CD14-positive monocyte (primary cell): ENCODE results near the gene SLIT3. TPM values are rescaled to one million over a fixed set of nuclear protein-coding genes. Genes with fewer than 3 reads are reported as not detected.

Source experiments
- DNase-seq, 3 donors: peaks; one replicate each; pipeline ENCODE4 v3.0.0-alpha.2; 2011 to 2022
- H2AFZ ChIP-seq: 2 replicates; pipeline ENCODE4 v1.6.0; 2012; ENCODE audit warnings: mild to moderate bottlenecking, low read depth, low read length, inconsistent platforms; ENCODE audit not compliant: insufficient read depth, poor library complexity, severe bottlenecking
- H3K27ac ChIP-seq, 2 donors: 1 replicate in 1 of 2; 2 replicates in 1 of 2; pipeline ENCODE4 v1.5.1; 2012 to 2013; ENCODE audit warnings: low read length in 2 of 2, control low read depth in 1 of 2, inconsistent platforms in 1 of 2, low read depth in 1 of 2, mild to moderate bottlenecking in 1 of 2
- H3K27me3 ChIP-seq, 2 donors: one replicate each; pipeline versions ENCODE4 v1.6.0 to v1.6.1; 2011 to 2013; ENCODE audit warnings: low read length in 2 of 2; ENCODE audit not compliant: control insufficient read depth in 2 of 2, insufficient read depth in 2 of 2
- H3K36me3 ChIP-seq, 2 donors: replicated peaks in 1 of 2; 1 replicate in 1 of 2; 2 replicates in 1 of 2; pipeline versions ENCODE4 v1.5.1 to v1.6.1; 2012 to 2013; ENCODE audit warnings: low read length in 2 of 2, control low read depth in 1 of 2, inconsistent platforms in 1 of 2, mild to moderate bottlenecking in 1 of 2; ENCODE audit not compliant: insufficient read depth in 2 of 2, control insufficient read depth in 1 of 2
- H3K4me1 ChIP-seq, 2 donors: 1 replicate in 1 of 2; 2 replicates in 1 of 2; pipeline versions ENCODE4 v1.5.1 to v1.6.1; 2012 to 2013; ENCODE audit warnings: low read length in 2 of 2, control low read depth in 1 of 2, inconsistent platforms in 1 of 2, mild to moderate bottlenecking in 1 of 2, moderate library complexity in 1 of 2; ENCODE audit not compliant: insufficient read depth in 2 of 2, control insufficient read depth in 1 of 2
- H3K4me2 ChIP-seq: replicated peaks from 2 replicates; pipeline ENCODE3; 2012; ENCODE audit warnings: low read length, moderate library complexity, mild to moderate bottlenecking; ENCODE audit not compliant: poor library complexity, severe bottlenecking; ENCODE audit errors: extremely low read depth
- H3K4me3 ChIP-seq, 3 experiments: fragments of 200-600 bp in 1 of 3; sonication (generic) in 1 of 3; replicated peaks in 1 of 3; 1 replicate in 2 of 3; 2 replicates in 1 of 3; pipeline ENCODE4 v1.5.1; 2011 to 2013; ENCODE audit warnings: low read length in 3 of 3, mild to moderate bottlenecking in 3 of 3, control low read depth in 2 of 3, low read depth in 2 of 3, inconsistent platforms in 1 of 3, moderate library complexity in 1 of 3
- H3K79me2 ChIP-seq: 2 replicates; pipeline ENCODE4 v1.6.0; 2012; ENCODE audit warnings: mild to moderate bottlenecking, control low read depth, inconsistent platforms, low read length, moderate library complexity; ENCODE audit not compliant: insufficient read depth
- H3K9ac ChIP-seq: 2 replicates; pipeline ENCODE4 v1.6.0; 2017; ENCODE audit warnings: low read length, mild to moderate bottlenecking; ENCODE audit not compliant: insufficient read depth, poor library complexity, severe bottlenecking
- H3K9me3 ChIP-seq, 2 donors: replicated peaks in 1 of 2; 1 replicate in 1 of 2; 2 replicates in 1 of 2; pipeline versions ENCODE4 v1.5.1 to v1.6.1; 2012 to 2013; ENCODE audit warnings: low read length in 2 of 2, control low read depth in 1 of 2; ENCODE audit not compliant: control insufficient read depth in 1 of 2, insufficient read depth in 1 of 2
- H4K20me1 ChIP-seq: 2 replicates; pipeline ENCODE4 v1.6.0; 2012; ENCODE audit warnings: mild to moderate bottlenecking, low read length, control low read depth, moderate library complexity; ENCODE audit not compliant: insufficient read depth
- H3K27ac Mint-ChIP-seq, 7 donors: one replicate each; pipeline ENCODE4 v1.8.0; 2020; ENCODE audit warnings: mild to moderate bottlenecking in 7 of 7, mixed read lengths in 7 of 7, moderate library complexity in 6 of 7, inconsistent platforms in 2 of 7
- H3K27me3 Mint-ChIP-seq, 3 donors: one replicate each; pipeline ENCODE4 v1.8.0; 2021 to 2022; ENCODE audit warnings: low read depth in 3 of 3, mild to moderate bottlenecking in 3 of 3, mixed read lengths in 3 of 3, moderate library complexity in 3 of 3, inconsistent platforms in 1 of 3
- H3K36me3 Mint-ChIP-seq, 2 donors: one replicate each; pipeline ENCODE4 v1.8.0; 2020; ENCODE audit warnings: mixed read lengths in 2 of 2, inconsistent platforms in 1 of 2, mild to moderate bottlenecking in 1 of 2
- H3K4me1 Mint-ChIP-seq: one replicate; pipeline ENCODE4 v1.8.0; 2020; ENCODE audit warnings: mild to moderate bottlenecking, mixed read lengths
- H3K4me3 Mint-ChIP-seq, 2 donors: one replicate each; pipeline ENCODE4 v1.8.0; 2020; ENCODE audit warnings: mild to moderate bottlenecking in 2 of 2, mixed read lengths in 2 of 2, moderate library complexity in 1 of 2
- H3K9me3 Mint-ChIP-seq, 7 donors: one replicate each; pipeline ENCODE4 v1.8.0; 2020 to 2022; ENCODE audit warnings: mixed read lengths in 7 of 7, mild to moderate bottlenecking in 6 of 7, moderate library complexity in 6 of 7, inconsistent platforms in 2 of 7
- WGBS: methylation state at CpG from one replicate; pipeline ENCODE4 v1.1.5; 2013; ENCODE audit warnings: missing lambda C conversion rate; ENCODE audit not compliant: insufficient coverage; 5-methylcytosine and 5-hydroxymethylcytosine counted together
- intact Hi-C, 2 donors: fragments of 100-400 bp; cut with micrococcal nuclease; formaldehyde crosslinking; loops; one replicate each; pipeline versions ENCODE4 v1.15.0 to v1.15.1; 2023
- polyA plus RNA-seq, 3 donors: library from polyadenylated mRNA; depleted of rRNA in 1 of 3; unstranded in 2 of 3; stranded (reverse) in 1 of 3; fragments of 300-500 nt in 2 of 3; fragments of >200 nt in 1 of 3; fragmentation: Illumina TruSeq in 2 of 3; gene quantifications; 1 replicate in 2 of 3; 2 replicates in 1 of 3; pipeline ENCODE4 v1.2.3, GENCODE V29; 2012 to 2021
- TF ChIP-seq, protein P1 (sequence below): fragments of 200-600 bp; IDR thresholded peaks from one replicate; pipeline ENCODE4 v1.8.0; 2022; ENCODE audit warnings: antibody characterized with exemption, mild to moderate bottlenecking

Gene SLIT3
- polyA plus RNA-seq, 3 donors: not detected

DNA sequence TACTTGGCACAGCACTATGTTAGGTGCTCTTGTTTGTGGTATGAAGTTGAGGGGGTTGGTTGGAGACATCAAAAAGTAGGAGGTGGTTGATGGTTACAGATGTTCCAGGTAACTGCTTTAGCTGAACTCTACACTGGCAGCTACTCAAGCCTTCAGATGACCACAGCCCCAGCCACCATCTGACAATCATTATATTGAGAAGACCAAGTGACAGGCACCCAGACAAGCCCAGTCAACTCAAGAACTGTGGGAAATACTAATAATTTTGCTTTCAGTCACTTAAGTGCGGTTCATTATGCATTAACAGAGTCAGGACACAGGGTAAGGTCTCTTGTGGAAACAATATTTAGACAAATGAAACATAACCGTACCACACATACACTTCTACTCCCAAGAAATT, 38.9 kb upstream of the SLIT3 start:
- no peak overlapping the region for H3K4me3 ChIP-seq
- intact Hi-C loops: no loop called here
- H4K20me1 ChIP-seq: no peaks in the 10 kb centered on the region
- WGBS: 90% methylated on average over 1 of the region's 2 CpGs
- Mint-ChIP-seq H3K27ac (no peak overlapping the region), H3K36me3 (no peaks in the 10 kb centered on the region), H3K9me3 (peaks cover 0 to 3% (median 1%) of the 10 kb centered on the region in 7 donors), H3K4me3 (no peak overlapping the region), H3K27me3 (peaks cover 0 to 3% (median 2%) of the 10 kb centered on the region in 3 donors), H3K4me1 (no peaks in the 10 kb centered on the region)
- no peaks in the 10 kb centered on the region for H3K27me3 ChIP-seq
- TF ChIP-seq, protein P1, sequence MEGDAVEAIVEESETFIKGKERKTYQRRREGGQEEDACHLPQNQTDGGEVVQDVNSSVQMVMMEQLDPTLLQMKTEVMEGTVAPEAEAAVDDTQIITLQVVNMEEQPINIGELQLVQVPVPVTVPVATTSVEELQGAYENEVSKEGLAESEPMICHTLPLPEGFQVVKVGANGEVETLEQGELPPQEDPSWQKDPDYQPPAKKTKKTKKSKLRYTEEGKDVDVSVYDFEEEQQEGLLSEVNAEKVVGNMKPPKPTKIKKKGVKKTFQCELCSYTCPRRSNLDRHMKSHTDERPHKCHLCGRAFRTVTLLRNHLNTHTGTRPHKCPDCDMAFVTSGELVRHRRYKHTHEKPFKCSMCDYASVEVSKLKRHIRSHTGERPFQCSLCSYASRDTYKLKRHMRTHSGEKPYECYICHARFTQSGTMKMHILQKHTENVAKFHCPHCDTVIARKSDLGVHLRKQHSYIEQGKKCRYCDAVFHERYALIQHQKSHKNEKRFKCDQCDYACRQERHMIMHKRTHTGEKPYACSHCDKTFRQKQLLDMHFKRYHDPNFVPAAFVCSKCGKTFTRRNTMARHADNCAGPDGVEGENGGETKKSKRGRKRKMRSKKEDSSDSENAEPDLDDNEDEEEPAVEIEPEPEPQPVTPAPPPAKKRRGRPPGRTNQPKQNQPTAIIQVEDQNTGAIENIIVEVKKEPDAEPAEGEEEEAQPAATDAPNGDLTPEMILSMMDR: no peak
- H3K4me2 ChIP-seq: no peak overlapping the region
- H3K36me3 ChIP-seq: no peaks in the 10 kb centered on the region
- H3K27ac ChIP-seq: no peak overlapping the region
- DNase-seq: no peak
- H3K79me2 ChIP-seq: no peaks in the 10 kb centered on the region
- no peaks in the 10 kb centered on the region for H3K9me3 ChIP-seq
- H3K9ac ChIP-seq: no peak overlapping the region
- no peaks in the 10 kb centered on the region for H3K4me1 ChIP-seq
- no peak overlapping the region for H2AFZ ChIP-seq

DNA sequence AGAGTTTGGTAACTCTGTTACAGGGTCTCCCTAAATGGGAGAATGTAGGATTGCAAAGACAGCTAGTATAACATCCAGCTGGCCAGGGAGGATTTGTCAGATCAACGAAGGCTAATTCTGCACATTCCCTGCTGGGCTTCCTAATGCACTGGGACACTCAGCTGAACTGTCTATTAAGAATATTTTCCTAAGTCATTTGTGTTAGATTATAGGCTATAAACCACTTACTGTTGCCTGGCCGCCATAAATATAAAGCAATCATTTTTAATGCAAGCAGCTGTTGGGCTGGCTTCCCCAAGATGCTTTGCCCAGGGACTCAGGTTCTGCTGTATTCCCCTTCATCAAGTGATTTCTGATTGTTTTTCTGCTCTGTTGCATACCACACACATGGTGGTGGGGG, 35.3 kb upstream of the SLIT3 start:
- Histone ChIP-seq H3K27me3 (no peaks in the 10 kb centered on the region), H3K4me3 (no peak overlapping the region), H3K4me2 (no peak overlapping the region), H2AFZ (no peak overlapping the region), H3K9ac (no peak overlapping the region), H3K9me3 (no peaks in the 10 kb centered on the region), H3K4me1 (no peaks in the 10 kb centered on the region), H3K79me2 (no peaks in the 10 kb centered on the region), H3K36me3 (no peaks in the 10 kb centered on the region), H4K20me1 (no peaks in the 10 kb centered on the region), H3K27ac (no peak overlapping the region)
- no peak overlapping the region for H3K4me3 Mint-ChIP-seq
- WGBS: no CpG with 5 or more reads among the region's 2 CpGs
- intact Hi-C loops: no loop called here
- peaks cover 0 to 5% (median 2%) of the 10 kb centered on the region in 7 donors for H3K9me3 Mint-ChIP-seq
- H3K36me3 Mint-ChIP-seq: no peaks in the 10 kb centered on the region
- no peak overlapping the region for H3K27ac Mint-ChIP-seq
- H3K27me3 Mint-ChIP-seq: peaks cover 0 to 3% (median 0%) of the 10 kb centered on the region in 3 donors
- no peaks in the 10 kb centered on the region for H3K4me1 Mint-ChIP-seq
- TF ChIP-seq, protein P1: no peak
- no peak for DNase-seq
